Measurements from ENCODE around the gene ZDHHC7. TPM values are rescaled to one million over a fixed set of nuclear protein-coding genes. Genes with fewer than 3 reads are reported as not detected.
"Not testable (repeated sequence)": the region's sequence is repeated elsewhere in the genome, so short reads cannot be mapped to it uniquely, and the experiment has no call there.

Gene ZDHHC7
- total and polyA plus RNA-seq, 2 of the 8 experiments (the other 6 are each of a cell fraction or from before 2014, with no cell fraction given), result 40.5 to 56.3 TPM

DNA sequence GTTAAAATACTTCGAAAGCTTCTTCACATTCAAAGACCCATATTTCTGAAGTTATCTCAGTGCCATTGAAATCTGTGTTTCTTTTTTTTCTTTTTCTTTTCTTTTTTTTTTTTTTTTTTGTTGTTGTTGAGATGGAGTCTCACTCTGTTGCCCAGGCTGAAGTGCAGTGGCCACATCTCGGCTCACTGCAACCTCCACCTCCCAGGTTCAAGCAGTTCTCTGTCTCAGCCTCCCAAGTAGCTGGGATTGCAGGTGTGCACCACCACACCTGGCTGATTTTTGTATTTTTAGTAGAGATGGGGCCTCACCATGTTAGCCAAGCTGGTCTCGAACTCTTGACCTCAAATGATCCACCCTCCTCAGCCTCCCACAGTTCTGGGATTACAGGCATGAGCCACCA lies 43.0 kb upstream of the ZDHHC7 start:
- not testable (repeated sequence) for H3K23ac ChIP-seq (ENCODE audit: insufficient read length); H3K4me1 ChIP-seq (replicated peaks in 1 of 4; ENCODE audit: control insufficient read depth in 3 of 4, insufficient read depth in 4 of 4, low read length in 3 of 4); H3K56ac ChIP-seq (replicated peaks; ENCODE audit: insufficient read length, low read depth, low read length); H4K5ac ChIP-seq (ENCODE audit: insufficient read length, low read depth, low read length); H2BK15ac ChIP-seq (ENCODE audit: low read length); H2BK20ac ChIP-seq (ENCODE audit: low read length); H2BK120ac ChIP-seq (replicated peaks; ENCODE audit: low read depth, low read length); DNase-seq (ENCODE audit: low read depth in 1 of 2, low spot score in 2 of 2); H3K27ac ChIP-seq (ENCODE audit: low read depth, low read length); H3K79me2 ChIP-seq (ENCODE audit: control insufficient read depth in 1 of 2, insufficient read depth in 2 of 2, low read length in 2 of 2); H3K9ac ChIP-seq (replicated peaks in 1 of 4; ENCODE audit: extremely low read depth in 1 of 4, low read depth in 3 of 4, low read length in 3 of 4); H3K18ac ChIP-seq (ENCODE audit: extremely low read depth, low read length); H2AFZ ChIP-seq (ENCODE audit: low read length); H2AK5ac ChIP-seq (ENCODE audit: low read depth, low read length); H4K91ac ChIP-seq (replicated peaks; ENCODE audit: insufficient read length, low read length); H3K79me1 ChIP-seq (ENCODE audit: low read depth, low read length); H3K4me2 ChIP-seq (ENCODE audit: insufficient read depth in 1 of 2, low read depth in 2 of 2, low read length in 2 of 2); H4K8ac ChIP-seq (ENCODE audit: extremely low read depth, insufficient read depth, low read length); H3K4me3 ChIP-seq (ENCODE audit: extremely low read depth in 1 of 4, insufficient read depth in 2 of 4, low read depth in 3 of 4, low read length in 4 of 4); H3K27me3 ChIP-seq (replicated peaks in 1 of 4; ENCODE audit: control insufficient read depth in 3 of 4, extremely low read depth in 1 of 4, insufficient read depth in 3 of 4, low read length in 3 of 4); H4K20me1 ChIP-seq (replicated peaks in 1 of 2; ENCODE audit: control insufficient read depth in 1 of 2, insufficient read depth in 2 of 2, low read length in 2 of 2); H3K9me3 ChIP-seq (ENCODE audit: insufficient read depth in 2 of 2, low read depth in 1 of 2, low read length in 1 of 2); H3K14ac ChIP-seq (ENCODE audit: insufficient read length); H2BK5ac ChIP-seq (ENCODE audit: low read depth, low read length); H2BK12ac ChIP-seq (ENCODE audit: low read depth, low read length); H3K4ac ChIP-seq (replicated peaks; ENCODE audit: insufficient read length, low read depth, low read length); FAIRE-seq; H3K36me3 ChIP-seq (ENCODE audit: control insufficient read depth in 2 of 4, insufficient read depth in 4 of 4, low read length in 3 of 4); H3K23me2 ChIP-seq (ENCODE audit: low read depth, low read length)
- POLR2A ChIA-PET (ENCODE audit: partially characterized antibody), result interaction anchor here (0.6 kb wide), 1 partner anchor 50 kb away, joined by 4 read pairs; no protein-coding TSS in a partner anchor
- 71% methylated on average over 3 of the region's 3 CpGs; no CpG with 5 or more reads in 1 of the 2 experiments for WGBS, 2 experiments (ENCODE audit: extremely low coverage in 1 of 2, insufficient coverage in 1 of 2, insufficient read length in 1 of 2, insufficient replicate concordance in 2 of 2, low coverage in 1 of 2, low lambda C conversion rate in 2 of 2, missing lambda C conversion rate in 1 of 2)
- CTCF ChIA-PET (ENCODE audit: partially characterized antibody), result interaction anchor here (1.1 kb wide), 1 partner anchor 38 kb away, joined by 3 read pairs; no protein-coding TSS in a partner anchor

All from H1 (cell line).